Activated naive CD4-positive, alpha-beta T cell treated with anti-CD3 and anti-CD28 coated beads for 36 hours (primary cell): Measurements from ENCODE around the gene ANKRD9. TPM values are rescaled to one million over a fixed set of nuclear protein-coding genes. Genes with fewer than 3 reads are reported as not detected.

Source experiments
- CTCF ChIA-PET: fragments of 350-600 bp; sonication (Branson Sonifier 250); formaldehyde crosslinking; loops from one replicate; lab custom pipeline; 2021; ENCODE audit warnings: antibody characterized with exemption; lab: Charles Lee
- DNase-seq: peaks from one replicate; pipeline ENCODE4 v3.0.0-alpha.2; 2020
- H3K27ac Mint-ChIP-seq: one replicate; pipeline ENCODE4 v1.8.0; 2021; ENCODE audit warnings: mild to moderate bottlenecking, mixed read lengths
- H3K27me3 Mint-ChIP-seq: one replicate; pipeline ENCODE4 v1.8.0; 2021; ENCODE audit warnings: low read depth, mixed read lengths
- H3K36me3 Mint-ChIP-seq: one replicate; pipeline ENCODE4 v1.8.0; 2021; ENCODE audit warnings: low read depth, mixed read lengths
- H3K4me1 Mint-ChIP-seq: one replicate; pipeline ENCODE4 v1.8.0; 2021; ENCODE audit warnings: low read depth, mixed read lengths
- H3K4me3 Mint-ChIP-seq: one replicate; pipeline ENCODE4 v1.8.0; 2021; ENCODE audit warnings: mild to moderate bottlenecking, moderate library complexity, mixed read lengths
- H3K9me3 Mint-ChIP-seq: one replicate; pipeline ENCODE4 v1.8.0; 2021; ENCODE audit warnings: mixed read lengths
- intact Hi-C: fragments of 100-400 bp; cut with micrococcal nuclease; formaldehyde crosslinking; loops from one replicate; pipeline ENCODE4 v1.15.1; 2023
- total RNA-seq, 2 experiments: library from RNA; stranded (reverse); gene quantifications; one replicate each; pipeline ENCODE4 v1.2.3, GENCODE V29; 2021

The ANKRD9 gene
- total RNA-seq, 2 experiments from 2014 or later, result 11.5 to 13.3 TPM

- Mint-ChIP-seq H3K4me3 (no peak overlapping the region), H3K9me3 (no peaks in the 10 kb centered on the region), H3K36me3 (peaks cover 1% of the 10 kb centered on the region), H3K27ac (no peak overlapping the region), H3K27me3 (no peaks in the 10 kb centered on the region), H3K4me1 (peaks cover 6% of the 10 kb centered on the region)
- no peak for DNase-seq
- CTCF ChIA-PET, result interaction anchor here (0.6 to 1.3 kb wide), 2 partner anchors 179 to 437 kb away, joined by 3 read pairs; no protein-coding TSS in a partner anchor
- intact Hi-C loops, result no loop called here
Observed at GRCh38 chr14:102499401-102500157, 10.0 kb downstream of the ANKRD9 start.

GRCh38 chr14:102498678-102499265, 10.8 kb downstream of the ANKRD9 start:
- Mint-ChIP-seq H3K9me3 (no peaks in the 10 kb centered on the region), H3K27me3 (no peaks in the 10 kb centered on the region), H3K27ac (no peak overlapping the region), H3K36me3 (peaks cover 1% of the 10 kb centered on the region), H3K4me3 (no peak overlapping the region), H3K4me1 (peaks cover 6% of the 10 kb centered on the region)
- no peak for DNase-seq
- CTCF ChIA-PET, result interaction anchor here (1.3 to 1.4 kb wide), 2 partner anchors 10 to 179 kb away, joined by 3 to 6 read pairs; no protein-coding TSS in a partner anchor
- intact Hi-C loops, result no loop called here

GRCh38 chr14:102497998-102498677, 11.4 kb downstream of the ANKRD9 start:
- intact Hi-C loops, result no loop called here
- Mint-ChIP-seq H3K4me3 (no peak overlapping the region), H3K4me1 (peaks cover 6% of the 10 kb centered on the region), H3K27ac (no peak overlapping the region), H3K27me3 (no peaks in the 10 kb centered on the region), H3K36me3 (peaks cover 1% of the 10 kb centered on the region), H3K9me3 (no peaks in the 10 kb centered on the region)
- peak; percentile 17 for DNase-seq
- CTCF ChIA-PET, result interaction anchor here (0.5 to 1.4 kb wide), 6 partner anchors 10 to 277 kb away, joined by 3 to 6 read pairs (median 4); partner anchors contain the start of gene ANKRD9

- Mint-ChIP-seq H3K9me3 (no peaks in the 10 kb centered on the region), H3K27ac (no peak overlapping the region), H3K36me3 (peaks cover 1% of the 10 kb centered on the region), H3K27me3 (no peaks in the 10 kb centered on the region), H3K4me3 (no peak overlapping the region), H3K4me1 (peaks cover 6% of the 10 kb centered on the region)
- intact Hi-C loops, result no loop called here
- no peak for DNase-seq
- CTCF ChIA-PET, result interaction anchor here (1.1 kb wide), 2 partner anchors 13 to 28 kb away, joined by 3 to 4 read pairs; partner anchors contain the start of gene ANKRD9
Observed at GRCh38 chr14:102496958-102497744, 12.4 kb downstream of the ANKRD9 start.

GRCh38 chr14:102496331-102496691, 13.3 kb downstream of the ANKRD9 start:
- Mint-ChIP-seq H3K9me3 (no peaks in the 10 kb centered on the region), H3K4me3 (no peak overlapping the region), H3K27ac (no peak overlapping the region), H3K4me1 (peaks cover 6% of the 10 kb centered on the region), H3K27me3 (no peaks in the 10 kb centered on the region), H3K36me3 (peaks cover 1% of the 10 kb centered on the region)
- DNase-seq, result no peak
- intact Hi-C loops, result no loop called here
- CTCF ChIA-PET, result no interaction called here

- Mint-ChIP-seq H3K27me3 (no peaks in the 10 kb centered on the region), H3K4me1 (peaks cover 6% of the 10 kb centered on the region), H3K9me3 (no peaks in the 10 kb centered on the region), H3K27ac (no peak overlapping the region), H3K4me3 (no peak overlapping the region), H3K36me3 (peaks cover 1% of the 10 kb centered on the region)
- CTCF ChIA-PET, result no interaction called here
- intact Hi-C loops, result no loop called here
- no peak for DNase-seq
Observed at GRCh38 chr14:102495491-102496330, 13.9 kb downstream of the ANKRD9 start.

- Mint-ChIP-seq H3K4me1 (no peaks in the 10 kb centered on the region), H3K36me3 (no peaks in the 10 kb centered on the region), H3K9me3 (no peaks in the 10 kb centered on the region), H3K4me3 (no peak overlapping the region), H3K27ac (no peak overlapping the region), H3K27me3 (no peaks in the 10 kb centered on the region)
- DNase-seq, result no peak
- CTCF ChIA-PET, result interaction anchor here (0.5 kb wide), 1 partner anchor 317 kb away, joined by 3 read pairs; no protein-coding TSS in a partner anchor
- intact Hi-C loops, result no loop called here
Observed at GRCh38 chr14:102493585-102493984, 16.0 kb downstream of the ANKRD9 start.

GRCh38 chr14:102493096-102493495, 16.5 kb downstream of the ANKRD9 start:
- CTCF ChIA-PET, result interaction anchor here (0.5 kb wide), 1 partner anchor 316 kb away, joined by 3 read pairs; no protein-coding TSS in a partner anchor
- H3K9me3 Mint-ChIP-seq, result no peaks in the 10 kb centered on the region
- no peaks in the 10 kb centered on the region for H3K36me3 Mint-ChIP-seq
- H3K4me3 Mint-ChIP-seq, result no peak overlapping the region
- intact Hi-C loops, result no loop called here
- no peak for DNase-seq
- no peak overlapping the region for H3K27ac Mint-ChIP-seq
- no peaks in the 10 kb centered on the region for H3K27me3 Mint-ChIP-seq
- no peaks in the 10 kb centered on the region for H3K4me1 Mint-ChIP-seq

GRCh38 chr14:102492531-102492910, 17.1 kb downstream of the ANKRD9 start:
- CTCF ChIA-PET, result no interaction called here
- no peak for DNase-seq
- Mint-ChIP-seq H3K27ac (no peak overlapping the region), H3K9me3 (no peaks in the 10 kb centered on the region), H3K27me3 (no peaks in the 10 kb centered on the region), H3K4me1 (no peaks in the 10 kb centered on the region), H3K4me3 (no peak overlapping the region), H3K36me3 (no peaks in the 10 kb centered on the region)
- intact Hi-C loops, result no loop called here

- Mint-ChIP-seq H3K36me3 (no peaks in the 10 kb centered on the region), H3K27ac (no peak overlapping the region), H3K4me1 (no peaks in the 10 kb centered on the region), H3K4me3 (no peak overlapping the region), H3K9me3 (no peaks in the 10 kb centered on the region), H3K27me3 (no peaks in the 10 kb centered on the region)
- intact Hi-C loops, result no loop called here
- DNase-seq, result no peak
- CTCF ChIA-PET, result no interaction called here
Observed at GRCh38 chr14:102491786-102492530, 17.6 kb downstream of the ANKRD9 start.

- DNase-seq, result no peak
- Mint-ChIP-seq H3K4me1 (no peaks in the 10 kb centered on the region), H3K27me3 (no peaks in the 10 kb centered on the region), H3K9me3 (no peaks in the 10 kb centered on the region), H3K27ac (no peak overlapping the region), H3K4me3 (no peak overlapping the region), H3K36me3 (no peaks in the 10 kb centered on the region)
- intact Hi-C loops, result no loop called here
- CTCF ChIA-PET, result no interaction called here
Observed at GRCh38 chr14:102491366-102491765, 18.2 kb downstream of the ANKRD9 start.
